Glutamatergic neuron (in vitro differentiated cells): Measurements from ENCODE around the gene SLC9A8. TPM values are rescaled to one million over a fixed set of nuclear protein-coding genes. Genes with fewer than 3 reads are reported as not detected.
A peak's percentile ranks its signal among the peaks of the same experiment; 100 is the strongest.

ENCODE experiments used
- DNase-seq: peaks from one replicate; pipeline ENCODE4 v3.0.0; 2022
- H3K27ac Mint-ChIP-seq: one replicate; pipeline ENCODE4 v1.8.0; 2020; ENCODE audit warnings: mild to moderate bottlenecking, mixed read lengths, inconsistent platforms; ENCODE audit not compliant: unreplicated experiment
- H3K27me3 Mint-ChIP-seq: one replicate; pipeline ENCODE4 v1.8.0; 2020; ENCODE audit warnings: mild to moderate bottlenecking, moderate library complexity, mixed read lengths, inconsistent platforms; ENCODE audit not compliant: unreplicated experiment
- H3K36me3 Mint-ChIP-seq: one replicate; pipeline ENCODE4 v1.8.0; 2020; ENCODE audit warnings: mild to moderate bottlenecking, mixed read lengths, inconsistent platforms; ENCODE audit not compliant: unreplicated experiment
- H3K4me1 Mint-ChIP-seq: one replicate; pipeline ENCODE4 v1.8.0; 2020; ENCODE audit warnings: mild to moderate bottlenecking, low read depth, mixed read lengths, inconsistent platforms; ENCODE audit not compliant: unreplicated experiment
- H3K4me3 Mint-ChIP-seq: one replicate; pipeline ENCODE4 v1.8.0; 2020; ENCODE audit warnings: mild to moderate bottlenecking, mixed read lengths, inconsistent platforms; ENCODE audit not compliant: unreplicated experiment
- H3K9me3 Mint-ChIP-seq: one replicate; pipeline ENCODE4 v1.8.0; 2020; ENCODE audit warnings: mild to moderate bottlenecking, moderate library complexity, mixed read lengths, inconsistent platforms; ENCODE audit not compliant: unreplicated experiment
- total RNA-seq: library from RNA; stranded (reverse); fragmentation: NEBNext Ultra II Directional; extraction: Animal tissue kit (Norgen Biotek cat#: 25700); gene quantifications from one replicate; pipeline ENCODE4 v1.2.1, GENCODE V29; 2021; ENCODE audit not compliant: unreplicated experiment
- TF ChIP-seq, protein P1 (sequence below): fragments of 200-600 bp; sonication (generic); IDR thresholded peaks from one replicate; pipeline ENCODE4 v1.5.0; 2021; ENCODE audit not compliant: partially characterized antibody, unreplicated experiment

The SLC9A8 gene
- total RNA-seq, 1 donor from 2014 or later = 10.6 TPM

DNA sequence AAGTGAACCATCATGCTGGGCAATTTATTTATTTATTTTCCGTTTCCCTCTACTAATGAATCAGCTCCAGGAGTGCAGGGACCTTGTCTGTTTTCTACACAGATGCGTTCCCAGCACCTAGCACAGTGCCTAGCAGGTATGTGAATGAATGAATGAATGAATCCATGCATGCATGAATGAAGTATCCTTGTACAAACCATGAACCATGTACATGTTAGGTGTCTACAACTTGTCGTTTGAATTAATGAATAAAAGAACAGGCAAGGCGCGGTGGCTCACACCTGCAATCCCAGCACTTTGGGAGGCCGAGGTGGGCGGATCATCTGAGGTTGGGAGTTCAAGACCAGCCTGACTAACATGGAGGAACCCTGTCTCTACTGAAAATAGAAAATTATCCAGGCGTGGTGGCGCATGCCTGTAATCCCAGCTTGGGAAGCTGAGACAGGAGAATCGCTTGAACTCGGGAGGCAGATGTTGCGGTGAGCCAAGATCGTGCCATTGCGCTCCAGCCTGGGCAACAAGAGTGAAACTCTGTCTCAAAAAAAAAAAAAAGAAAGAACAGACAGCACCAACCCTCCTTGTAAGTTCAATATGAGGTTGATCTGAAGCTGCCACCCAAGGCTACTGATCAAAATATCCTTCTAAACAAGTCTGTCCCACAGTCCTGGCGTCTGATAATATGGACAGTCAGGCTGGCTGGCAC lies 27.3 kb upstream of the SLC9A8 start:
- Mint-ChIP-seq H3K9me3 (no peaks in the 10 kb centered on the region), H3K4me3 (no peak overlapping the region), H3K4me1 (no peaks in the 10 kb centered on the region), H3K36me3 (no peaks in the 10 kb centered on the region), H3K27me3 (no peaks in the 10 kb centered on the region), H3K27ac (no peak overlapping the region)
- TF ChIP-seq, protein P1, sequence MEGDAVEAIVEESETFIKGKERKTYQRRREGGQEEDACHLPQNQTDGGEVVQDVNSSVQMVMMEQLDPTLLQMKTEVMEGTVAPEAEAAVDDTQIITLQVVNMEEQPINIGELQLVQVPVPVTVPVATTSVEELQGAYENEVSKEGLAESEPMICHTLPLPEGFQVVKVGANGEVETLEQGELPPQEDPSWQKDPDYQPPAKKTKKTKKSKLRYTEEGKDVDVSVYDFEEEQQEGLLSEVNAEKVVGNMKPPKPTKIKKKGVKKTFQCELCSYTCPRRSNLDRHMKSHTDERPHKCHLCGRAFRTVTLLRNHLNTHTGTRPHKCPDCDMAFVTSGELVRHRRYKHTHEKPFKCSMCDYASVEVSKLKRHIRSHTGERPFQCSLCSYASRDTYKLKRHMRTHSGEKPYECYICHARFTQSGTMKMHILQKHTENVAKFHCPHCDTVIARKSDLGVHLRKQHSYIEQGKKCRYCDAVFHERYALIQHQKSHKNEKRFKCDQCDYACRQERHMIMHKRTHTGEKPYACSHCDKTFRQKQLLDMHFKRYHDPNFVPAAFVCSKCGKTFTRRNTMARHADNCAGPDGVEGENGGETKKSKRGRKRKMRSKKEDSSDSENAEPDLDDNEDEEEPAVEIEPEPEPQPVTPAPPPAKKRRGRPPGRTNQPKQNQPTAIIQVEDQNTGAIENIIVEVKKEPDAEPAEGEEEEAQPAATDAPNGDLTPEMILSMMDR = no peak
- DNase-seq = no peak

DNA sequence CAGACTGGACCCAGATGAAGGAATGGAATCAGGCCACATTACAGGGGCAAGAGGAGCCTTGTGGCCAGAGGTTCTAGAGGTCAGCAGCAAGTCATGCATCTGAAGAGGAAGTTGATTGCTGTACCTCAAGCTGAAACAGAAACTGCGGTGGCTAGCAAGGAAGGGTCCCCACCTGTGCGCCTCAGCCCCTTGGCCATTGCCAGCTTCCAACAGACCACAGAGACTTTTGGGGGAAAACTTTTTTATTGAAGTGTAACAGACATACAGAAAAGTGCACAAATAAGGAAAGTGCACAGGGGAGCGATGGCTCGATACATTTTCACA lies 26.8 kb upstream of the SLC9A8 start:
- no peak overlapping the region for H3K4me3 Mint-ChIP-seq
- no peaks in the 10 kb centered on the region for H3K4me1 Mint-ChIP-seq
- DNase-seq = no peak
- no peaks in the 10 kb centered on the region for H3K36me3 Mint-ChIP-seq
- H3K27me3 Mint-ChIP-seq = no peaks in the 10 kb centered on the region
- TF ChIP-seq, protein P1 = no peak
- H3K9me3 Mint-ChIP-seq = no peaks in the 10 kb centered on the region
- H3K27ac Mint-ChIP-seq = no peak overlapping the region

DNA sequence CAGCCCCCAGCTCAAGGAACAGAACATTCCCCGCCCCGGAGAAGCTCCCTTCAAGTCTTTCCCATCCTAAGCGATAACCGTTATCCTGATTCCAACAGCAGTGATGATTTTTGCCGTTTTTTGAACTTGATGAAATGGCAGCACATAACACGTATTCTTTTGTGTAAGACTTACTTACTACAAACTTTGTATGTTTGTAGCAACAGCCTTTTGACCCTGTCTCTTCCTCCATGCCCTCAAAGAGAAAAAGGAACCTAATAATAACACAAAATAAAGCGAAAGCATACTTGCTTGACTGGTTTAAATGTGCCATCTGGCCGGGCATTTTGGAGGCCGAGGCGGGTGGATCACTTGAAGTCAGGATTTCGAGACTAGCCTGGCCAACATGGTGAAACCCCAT lies 26.4 kb upstream of the SLC9A8 start:
- Mint-ChIP-seq H3K4me3 (no peak overlapping the region), H3K36me3 (no peaks in the 10 kb centered on the region), H3K4me1 (no peaks in the 10 kb centered on the region), H3K9me3 (no peaks in the 10 kb centered on the region), H3K27me3 (no peaks in the 10 kb centered on the region), H3K27ac (no peak overlapping the region)
- no peak for DNase-seq
- TF ChIP-seq, protein P1 = no peak

DNA sequence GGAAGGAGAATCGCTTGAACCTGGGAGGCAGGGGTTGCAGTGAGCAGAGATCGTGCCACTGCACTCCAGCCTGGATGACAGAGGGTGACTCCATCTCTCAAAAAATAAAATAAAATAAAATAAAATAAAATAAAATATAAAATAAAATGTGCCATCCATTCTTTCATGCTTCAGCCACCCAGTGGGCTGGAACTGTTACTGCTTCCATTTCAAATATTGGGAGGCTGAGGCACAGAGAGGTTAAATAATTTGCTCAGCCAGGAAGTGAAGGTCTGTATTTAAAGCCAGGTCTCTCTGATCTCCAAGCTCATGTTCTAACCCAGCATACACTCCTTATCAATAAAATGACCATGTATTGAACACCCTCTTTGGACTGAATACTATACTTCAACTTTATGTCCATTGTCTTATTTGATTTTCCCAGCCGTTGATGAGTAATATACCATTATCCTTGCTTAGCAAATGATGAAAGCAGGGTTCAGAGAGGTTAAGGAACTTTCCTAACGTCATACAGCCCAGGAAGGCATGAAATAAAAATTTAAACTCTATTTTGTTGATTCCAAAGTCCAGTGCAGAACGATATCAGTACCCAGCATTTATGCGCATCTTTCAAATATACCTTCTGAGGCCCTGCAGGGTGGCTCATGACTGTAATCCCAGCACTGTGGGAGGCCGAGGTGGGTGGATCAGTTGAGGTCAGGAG lies 25.8 kb upstream of the SLC9A8 start:
- TF ChIP-seq, protein P1 = peak; percentile 27
- H3K4me1 Mint-ChIP-seq = no peaks in the 10 kb centered on the region
- DNase-seq = no peak
- H3K27ac Mint-ChIP-seq = no peak overlapping the region
- H3K36me3 Mint-ChIP-seq = no peaks in the 10 kb centered on the region
- H3K9me3 Mint-ChIP-seq = no peaks in the 10 kb centered on the region
- peaks cover 2% of the 10 kb centered on the region for H3K27me3 Mint-ChIP-seq
- no peak overlapping the region for H3K4me3 Mint-ChIP-seq
